ENCODE measurements around the gene GGT5.
"Not testable (repeated sequence)": the region's sequence is repeated elsewhere in the genome, so short reads cannot be mapped to it uniquely, and the experiment has no call there.

The GGT5 gene

GRCh38 chr22:24262185-24262749, 17.4 kb upstream of the GGT5 start:
- not testable (repeated sequence) for DNase-seq

GRCh38 chr22:24259459-24259858, 14.6 kb upstream of the GGT5 start:
- DNase-seq = peak; percentile 60

DNA sequence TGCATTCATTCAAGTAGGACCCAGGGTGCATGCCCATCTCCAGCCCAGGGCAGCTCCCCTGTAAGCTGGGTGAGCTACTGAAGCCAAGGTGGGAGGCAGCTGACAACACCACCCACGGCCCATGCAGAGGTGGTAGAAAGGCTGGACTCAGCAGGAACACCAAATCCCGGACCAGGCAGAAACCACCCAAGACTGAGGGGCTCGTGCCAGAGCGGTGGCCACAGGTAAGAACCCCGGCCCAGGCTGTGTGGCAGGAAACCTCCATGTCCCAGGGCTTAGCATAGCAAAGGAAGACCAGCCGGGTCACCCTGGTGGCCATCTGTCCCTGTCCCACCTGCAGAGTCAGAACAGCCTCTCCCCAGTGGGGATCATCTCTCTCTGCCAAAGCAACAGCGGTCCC, 11.9 kb upstream of the GGT5 start:
- DNase-seq = not testable (repeated sequence)

DNA sequence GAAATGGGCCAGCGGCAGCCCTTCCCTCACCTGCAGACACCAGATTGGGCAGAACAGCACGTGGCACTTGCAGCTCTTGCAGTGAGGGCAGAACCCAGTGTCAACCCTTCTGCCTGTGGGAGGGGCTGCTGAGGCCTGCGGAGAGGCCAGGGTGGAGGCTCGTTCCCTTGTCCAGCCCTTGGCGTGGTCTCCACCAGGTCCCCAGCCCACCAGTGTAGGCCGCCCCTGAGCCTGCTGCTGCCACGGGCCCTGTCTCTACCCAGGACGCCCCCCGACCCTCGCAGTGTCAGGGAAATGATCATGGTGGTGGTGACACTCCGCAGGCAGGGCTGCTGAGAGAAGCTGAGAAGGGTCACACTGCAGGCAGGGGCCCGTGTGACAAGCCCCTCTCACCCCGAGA, 11.3 kb upstream of the GGT5 start:
- DNase-seq = not testable (repeated sequence)

DNA sequence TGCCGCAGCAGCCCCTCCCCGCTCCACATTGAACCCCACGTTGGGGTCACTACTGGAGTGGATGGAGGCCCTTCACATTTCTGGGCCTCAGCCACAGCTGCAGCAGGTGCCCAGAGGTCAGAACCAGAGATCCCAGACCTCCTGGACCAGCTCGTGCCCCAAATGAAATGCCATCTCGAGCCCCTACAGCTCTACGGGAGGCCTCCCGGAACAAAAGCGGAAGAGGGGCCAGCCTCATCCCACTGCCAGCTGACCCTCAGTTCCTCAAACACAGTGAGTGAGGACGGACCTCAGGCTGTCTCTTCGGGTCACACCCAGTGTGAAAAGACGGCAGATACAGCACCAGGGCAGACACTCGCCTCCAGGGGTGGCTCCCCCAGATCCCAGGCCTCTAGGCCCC, 8.2 kb upstream of the GGT5 start:
- DNase-seq = not testable (repeated sequence)

DNA sequence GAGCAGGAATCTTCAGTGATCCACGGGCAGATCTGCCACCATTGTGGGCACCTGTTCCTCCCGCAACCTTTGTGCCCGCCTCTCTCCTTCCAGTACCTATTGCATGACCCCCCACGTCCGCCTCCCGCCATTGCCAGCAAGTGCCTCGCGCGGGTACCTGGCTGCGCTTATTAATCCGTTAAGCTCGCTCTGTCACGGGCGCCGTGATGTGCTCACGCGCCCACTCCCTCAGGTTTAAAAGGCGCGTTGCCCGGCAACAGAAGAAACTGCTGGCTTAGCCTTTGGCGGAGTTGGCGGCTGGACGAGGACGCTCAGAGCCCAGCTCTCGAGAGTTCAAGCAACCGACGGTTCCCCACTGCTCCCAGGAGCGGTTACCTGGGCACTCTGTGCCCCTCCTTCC, 6.4 kb upstream of the GGT5 start:
- not testable (repeated sequence) for DNase-seq

DNA sequence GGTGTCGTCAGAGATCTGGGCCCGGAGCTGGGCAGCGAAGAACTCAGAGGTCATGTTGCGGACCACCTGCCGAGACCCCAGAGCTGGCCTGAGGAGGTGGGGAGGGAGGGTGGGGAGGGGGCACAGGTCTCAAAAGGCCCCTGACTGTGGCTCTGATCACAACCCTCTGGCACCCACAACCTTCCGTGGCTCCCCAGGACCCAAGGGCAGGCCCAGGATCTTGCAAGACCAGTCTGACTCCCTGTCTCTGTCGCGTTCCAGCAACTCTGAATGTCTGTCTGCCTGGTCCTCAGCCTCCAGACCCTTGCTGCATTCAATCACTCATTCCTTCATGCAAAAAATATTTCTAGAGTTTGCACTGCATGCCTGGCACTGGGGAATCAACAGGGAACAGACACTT, 4.5 kb upstream of the GGT5 start:
- DNase-seq = not testable (repeated sequence)

GRCh38 chr22:24248611-24249010, 3.7 kb upstream of the GGT5 start:
- not testable (repeated sequence) for DNase-seq

GRCh38 chr22:24247564-24248344, 2.9 kb upstream of the GGT5 start:
- peak; percentile 44 for DNase-seq

DNA sequence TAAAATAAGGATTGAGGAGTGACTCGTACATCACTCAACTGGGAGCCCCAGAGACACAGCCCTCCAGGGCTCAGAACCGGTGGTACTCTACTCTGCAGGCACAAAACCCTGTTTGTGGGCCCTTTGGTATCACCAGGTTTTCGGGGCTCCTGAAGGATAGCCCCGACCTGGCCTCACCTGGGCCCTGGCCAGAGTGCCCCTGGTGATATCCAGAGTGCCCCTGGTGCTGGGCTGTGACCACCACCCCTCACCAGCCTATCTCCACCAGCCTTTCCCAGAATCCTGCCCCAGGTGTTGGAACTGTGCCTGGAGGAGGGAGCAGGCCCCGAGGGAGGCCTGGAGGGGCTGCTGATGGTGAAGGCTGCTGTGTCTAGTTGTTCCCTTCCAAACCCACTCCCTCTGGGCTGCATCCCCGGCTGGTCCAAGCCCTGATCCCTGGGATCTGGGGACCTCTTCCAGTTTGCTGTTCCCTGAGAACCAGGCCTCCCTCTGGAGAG, 2.2 kb upstream of the GGT5 start:
- no peak for DNase-seq

DNA sequence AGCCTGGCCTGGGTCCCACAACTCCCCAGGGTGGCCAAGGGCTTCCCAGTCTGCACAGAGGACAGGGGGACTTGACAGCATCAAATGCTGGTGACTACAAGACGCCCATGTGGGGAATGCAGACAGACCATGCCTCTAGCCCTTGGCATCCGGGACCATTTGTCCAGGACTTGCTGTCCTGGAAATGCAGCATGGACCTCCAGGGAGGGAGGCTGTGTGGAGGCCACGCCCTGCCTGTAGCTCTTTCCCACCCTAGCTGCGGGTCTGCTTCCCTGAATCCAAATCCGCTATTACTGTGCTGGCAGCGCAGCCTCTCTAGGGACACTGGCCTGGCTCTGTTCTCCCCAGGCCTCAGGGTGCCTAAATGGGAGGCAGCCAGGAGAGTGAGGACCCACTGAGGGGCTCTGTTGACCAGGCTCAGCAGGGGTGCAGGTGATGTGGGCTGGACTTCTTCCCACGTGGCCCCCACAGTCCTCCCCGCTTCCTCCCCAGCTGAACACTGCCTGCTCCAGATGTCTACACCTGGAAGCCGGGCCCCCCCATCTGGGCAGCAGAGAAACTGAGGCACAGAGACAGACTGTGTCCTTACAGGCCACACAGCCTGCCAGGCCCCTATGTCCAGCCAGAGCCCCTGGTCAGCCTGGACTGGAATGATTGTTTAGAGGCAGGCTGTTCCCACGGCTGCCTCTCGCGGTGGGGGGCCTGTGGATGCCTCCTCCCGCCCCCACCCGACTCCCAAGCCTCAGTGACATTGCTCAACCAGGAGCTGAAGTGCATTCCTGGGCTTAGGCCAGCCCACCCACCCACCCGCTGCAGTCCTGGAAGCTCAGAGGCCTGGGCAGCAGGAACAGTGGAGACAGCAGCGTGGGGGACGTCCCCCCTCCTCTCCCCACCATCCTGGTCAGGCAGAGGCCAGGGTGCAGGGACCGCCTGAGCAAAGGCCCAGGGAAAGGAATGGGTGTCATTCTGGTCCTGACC, 991 bp upstream of the GGT5 start:
- DNase-seq = not testable (repeated sequence)

- DNase-seq = no peak
Observed at GRCh38 chr22:24244144-24244787, 616 bp downstream of the GGT5 start.

DNA sequence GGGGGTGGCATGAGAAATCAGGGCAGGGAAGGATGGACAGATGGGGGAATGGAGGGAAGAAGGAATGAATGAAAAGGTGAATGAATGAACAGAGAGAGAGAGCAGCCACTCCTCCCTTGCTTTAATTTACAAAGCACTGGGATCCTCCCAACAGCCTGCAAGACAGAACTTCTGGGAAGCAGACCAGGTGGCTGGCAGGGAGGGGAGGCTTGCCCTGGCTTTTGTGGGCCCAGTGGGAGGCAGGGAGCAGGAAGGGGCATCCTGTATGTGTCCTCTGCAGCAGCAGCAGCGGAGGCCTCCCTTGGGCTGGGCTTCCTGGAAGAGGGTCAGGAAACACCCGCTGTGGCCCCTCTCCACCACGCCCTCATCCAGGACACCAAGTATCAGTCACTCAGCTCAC, 1.5 kb downstream of the GGT5 start:
- not testable (repeated sequence) for DNase-seq

- not testable (repeated sequence) for DNase-seq
Observed at GRCh38 chr22:24240985-24241692, 3.7 kb downstream of the GGT5 start.

GRCh38 chr22:24240381-24240780, 4.5 kb downstream of the GGT5 start:
- no peak for DNase-seq

- not testable (repeated sequence) for DNase-seq
Observed at GRCh38 chr22:24238101-24238694, 6.7 kb downstream of the GGT5 start.

- no peak for DNase-seq
Observed at GRCh38 chr22:24236656-24237055, 8.2 kb downstream of the GGT5 start.

- DNase-seq = no peak
Observed at GRCh38 chr22:24235315-24235714, 9.6 kb downstream of the GGT5 start.

- no peak for DNase-seq
Observed at GRCh38 chr22:24233816-24234215, 11.1 kb downstream of the GGT5 start.

GRCh38 chr22:24233235-24233634, 11.6 kb downstream of the GGT5 start:
- no peak for DNase-seq

DNA sequence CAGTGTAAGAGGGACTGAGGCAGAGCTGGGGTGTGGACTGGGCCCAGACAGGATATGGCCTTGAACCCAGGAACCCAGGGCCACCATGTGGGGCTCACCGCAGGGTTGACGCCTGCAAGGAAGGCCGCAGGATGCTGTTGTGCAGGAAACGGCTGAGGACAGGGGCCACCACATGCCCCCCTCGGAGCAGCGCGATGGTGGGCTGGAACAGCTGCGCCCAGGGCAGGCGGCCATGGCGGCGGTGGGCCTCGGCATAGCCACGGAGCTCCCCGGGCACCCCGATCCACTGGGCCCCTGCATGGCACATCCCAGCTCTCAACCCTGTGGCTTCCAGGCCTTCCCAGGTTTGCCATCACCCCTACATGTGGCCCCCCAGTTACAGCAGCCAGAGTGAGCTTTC, 12.2 kb downstream of the GGT5 start:
- DNase-seq = no peak

DNA sequence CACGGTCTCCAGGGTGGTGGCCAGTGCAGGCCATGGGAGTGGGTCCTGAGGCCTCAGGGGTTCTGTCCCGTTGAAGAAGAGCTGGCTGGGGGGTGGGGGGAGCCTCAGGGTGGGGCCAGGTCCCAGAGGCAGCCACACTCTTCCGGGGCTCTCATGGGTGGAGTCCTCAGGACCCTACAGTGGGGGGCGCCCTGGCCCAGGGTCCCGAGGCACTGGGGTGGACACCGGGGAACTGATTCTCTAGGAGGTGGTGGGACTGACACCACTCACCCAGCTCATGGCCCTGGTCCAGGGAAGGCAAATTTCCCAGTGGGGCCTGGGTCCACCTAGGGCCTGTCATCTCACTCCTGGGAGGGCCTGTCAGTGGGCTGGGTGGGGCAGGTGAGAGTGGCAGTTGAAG, 12.8 kb downstream of the GGT5 start:
- no peak for DNase-seq

Data from CD4-positive, alpha-beta T cell treated with Interleukin-12 subunit alpha and Interleukin-12 subunit beta, for 1 hour (primary cell).